Muscle of leg (tissue), 11 donors: ENCODE results near the gene EGFL8. TPM values are rescaled to one million over a fixed set of nuclear protein-coding genes. Genes with fewer than 3 reads are reported as not detected.
"Not testable (repeated sequence)": the region's sequence is repeated elsewhere in the genome, so short reads cannot be mapped to it uniquely, and the experiment has no call there.

ENCODE experiments used
- DNase-seq: peaks from one replicate; pipeline ENCODE4 v3.0.0; 2013
- H3K27ac ChIP-seq: one replicate; pipeline ENCODE4 v1.5.1; 2013; ENCODE audit warnings: mild to moderate bottlenecking, low read length, control low read depth
- H3K27me3 ChIP-seq: one replicate; pipeline ENCODE4 v1.6.1; 2013; ENCODE audit warnings: low read length; ENCODE audit not compliant: control insufficient read depth, insufficient read depth
- H3K36me3 ChIP-seq: one replicate; pipeline ENCODE4 v1.6.1; 2013; ENCODE audit warnings: low read length; ENCODE audit not compliant: control insufficient read depth, insufficient read depth
- H3K4me1 ChIP-seq: one replicate; pipeline ENCODE4 v1.6.1; 2013; ENCODE audit warnings: low read length; ENCODE audit not compliant: control insufficient read depth, insufficient read depth
- H3K4me3 ChIP-seq: one replicate; pipeline ENCODE4 v1.5.1; 2013; ENCODE audit warnings: low read length, control low read depth
- H3K9me3 ChIP-seq: replicated peaks from 2 replicates; pipeline ENCODE4 v1.6.1; 2013; ENCODE audit warnings: low read depth, low read length; ENCODE audit not compliant: control insufficient read depth
- WGBS: methylation state at CpG from one replicate; pipeline ENCODE4 v1.1.5; 2013; ENCODE audit warnings: missing lambda C conversion rate; ENCODE audit not compliant: insufficient coverage; 5-methylcytosine and 5-hydroxymethylcytosine counted together
- polyA plus RNA-seq, 8 donors: library from polyadenylated mRNA; unstranded; fragments of 120-200 nt; gene quantifications; one replicate each; pipeline versions ENCODE4 v1.2.1 to v1.2.3, GENCODE V29; 2013; ENCODE audit warnings: inconsistent platforms in 1 of 8, low replicate concordance in 1 of 8; ENCODE audit not compliant: insufficient read length in 8 of 8, insufficient read depth in 1 of 8
- total RNA-seq: library from RNA; stranded (reverse); fragments of 120-200 nt; gene quantifications from one replicate; pipeline ENCODE4 v1.2.4, GENCODE V29; 2013

The EGFL8 gene
- total and polyA plus RNA-seq, 9 donors, result 22.9 to 43.4 (median 28.9) TPM

- no peak for DNase-seq
- no peaks in the 10 kb centered on the region for H3K9me3 ChIP-seq
- no peak overlapping the region for H3K27ac ChIP-seq
- WGBS, result no CpG with 5 or more reads among the region's 1 CpG
- H3K4me3 ChIP-seq, result no peak overlapping the region
- H3K36me3 ChIP-seq, result no peaks in the 10 kb centered on the region
- H3K4me1 ChIP-seq, result no peaks in the 10 kb centered on the region
- H3K27me3 ChIP-seq, result peaks cover 2% of the 10 kb centered on the region
Measured at GRCh38 chr6:32208996-32209395, 44.6 kb downstream of the EGFL8 start.

GRCh38 chr6:32210191-32210601 is 45.8 kb downstream of the EGFL8 start:
- Histone ChIP-seq H3K4me3 (no peak overlapping the region), H3K9me3 (no peaks in the 10 kb centered on the region), H3K27me3 (no peaks in the 10 kb centered on the region), H3K36me3 (no peaks in the 10 kb centered on the region), H3K4me1 (no peaks in the 10 kb centered on the region), H3K27ac (no peak overlapping the region)
- WGBS, result 78% methylated on average over 5 of the region's 5 CpGs
- DNase-seq, result no peak

GRCh38 chr6:32211432-32211831 is 47.0 kb downstream of the EGFL8 start:
- not testable (repeated sequence) for H3K36me3 ChIP-seq, H3K9me3 ChIP-seq, H3K27ac ChIP-seq, DNase-seq, H3K27me3 ChIP-seq, H3K4me1 ChIP-seq, H3K4me3 ChIP-seq
- no CpG with 5 or more reads among the region's 4 CpGs for WGBS

GRCh38 chr6:32212076-32212760 is 47.8 kb downstream of the EGFL8 start:
- no peaks in the 10 kb centered on the region for H3K9me3 ChIP-seq
- WGBS, result 64% methylated on average over 6 of the region's 12 CpGs
- H3K4me3 ChIP-seq, result no peak overlapping the region
- no peaks in the 10 kb centered on the region for H3K4me1 ChIP-seq
- no peak overlapping the region for H3K27ac ChIP-seq
- no peaks in the 10 kb centered on the region for H3K36me3 ChIP-seq
- H3K27me3 ChIP-seq, result no peaks in the 10 kb centered on the region
- no peak for DNase-seq

GRCh38 chr6:32213649-32214048 is 49.3 kb downstream of the EGFL8 start:
- Histone ChIP-seq H3K4me1 (no peaks in the 10 kb centered on the region), H3K27me3 (no peaks in the 10 kb centered on the region), H3K36me3 (no peaks in the 10 kb centered on the region), H3K9me3 (no peaks in the 10 kb centered on the region), H3K27ac (no peak overlapping the region), H3K4me3 (no peak overlapping the region)
- 78% methylated on average over 2 of the region's 6 CpGs for WGBS
- DNase-seq, result no peak

- no peak overlapping the region for H3K4me3 ChIP-seq
- H3K9me3 ChIP-seq, result no peaks in the 10 kb centered on the region
- H3K36me3 ChIP-seq, result no peaks in the 10 kb centered on the region
- no CpG with 5 or more reads among the region's 3 CpGs for WGBS
- H3K27me3 ChIP-seq, result no peaks in the 10 kb centered on the region
- H3K27ac ChIP-seq, result no peak overlapping the region
- H3K4me1 ChIP-seq, result no peaks in the 10 kb centered on the region
- no peak for DNase-seq
Measured at GRCh38 chr6:32214126-32214525, 49.7 kb downstream of the EGFL8 start.

- Histone ChIP-seq H3K27me3 (no peaks in the 10 kb centered on the region), H3K4me1 (no peaks in the 10 kb centered on the region), H3K36me3 (no peaks in the 10 kb centered on the region), H3K27ac (no peak overlapping the region), H3K9me3 (no peaks in the 10 kb centered on the region), H3K4me3 (no peak overlapping the region)
- DNase-seq, result no peak
- no CpG with 5 or more reads among the region's 4 CpGs for WGBS
Measured at GRCh38 chr6:32215617-32216016, 51.2 kb downstream of the EGFL8 start.

- no peak overlapping the region for H3K4me3 ChIP-seq
- no peaks in the 10 kb centered on the region for H3K4me1 ChIP-seq
- no peaks in the 10 kb centered on the region for H3K36me3 ChIP-seq
- no peaks in the 10 kb centered on the region for H3K9me3 ChIP-seq
- DNase-seq, result no peak
- WGBS, result 93% methylated on average over 3 of the region's 10 CpGs
- no peak overlapping the region for H3K27ac ChIP-seq
- no peaks in the 10 kb centered on the region for H3K27me3 ChIP-seq
Measured at GRCh38 chr6:32216285-32216684, 51.9 kb downstream of the EGFL8 start.

- no peaks in the 10 kb centered on the region for H3K27me3 ChIP-seq
- WGBS, result 85% methylated on average over 11 of the region's 11 CpGs
- DNase-seq, result no peak
- H3K4me1 ChIP-seq, result no peaks in the 10 kb centered on the region
- no peaks in the 10 kb centered on the region for H3K36me3 ChIP-seq
- no peaks in the 10 kb centered on the region for H3K9me3 ChIP-seq
- no peak overlapping the region for H3K27ac ChIP-seq
- H3K4me3 ChIP-seq, result no peak overlapping the region
Measured at GRCh38 chr6:32216998-32217397, 52.6 kb downstream of the EGFL8 start.
